KMS-11 (cell line): Measurements from ENCODE around the gene KCNQ1.

ENCODE experiments used
- H2AFZ ChIP-seq: fragments of 200-600 bp; sonication (generic); 2 replicates; pipeline ENCODE4 v1.6.1; 2016; ENCODE audit warnings: antibody characterized with exemption, mixed run types, low read depth
- H3K27ac ChIP-seq: fragments of 200-600 bp; sonication (generic); 2 replicates; pipeline ENCODE4 v1.6.1; 2016; ENCODE audit warnings: mild to moderate bottlenecking, mixed run types
- H3K27me3 ChIP-seq: fragments of 200-600 bp; sonication (generic); 2 replicates; pipeline ENCODE4 v1.6.1; 2017; ENCODE audit warnings: mild to moderate bottlenecking, low read depth, mixed run types, moderate library complexity; ENCODE audit not compliant: insufficient read depth
- H3K36me3 ChIP-seq: fragments of 200-600 bp; sonication (generic); 2 replicates; pipeline ENCODE4 v1.6.1; 2017; ENCODE audit warnings: mild to moderate bottlenecking, mixed run types; ENCODE audit not compliant: insufficient read depth
- H3K4me1 ChIP-seq: fragments of 200-600 bp; sonication (generic); 2 replicates; pipeline ENCODE4 v1.6.1; 2016; ENCODE audit warnings: mild to moderate bottlenecking, low read depth, mixed run types; ENCODE audit not compliant: poor library complexity, severe bottlenecking
- H3K4me2 ChIP-seq: fragments of 200-600 bp; sonication (generic); 2 replicates; pipeline ENCODE4 v1.7.0; 2016; ENCODE audit warnings: mild to moderate bottlenecking, mixed run types
- H3K4me3 ChIP-seq: fragments of 200-600 bp; sonication (generic); IDR thresholded peaks from 2 replicates; pipeline ENCODE4 v1.6.1; 2017; ENCODE audit warnings: low read depth, low read length, mixed read lengths; ENCODE audit not compliant: insufficient read depth
- H3K79me2 ChIP-seq: fragments of 200-600 bp; sonication (generic); 2 replicates; pipeline ENCODE4 v1.6.1; 2016; ENCODE audit warnings: low read depth, mixed run types; ENCODE audit not compliant: insufficient read depth
- H3K9ac ChIP-seq: fragments of 200-600 bp; sonication (generic); 2 replicates; pipeline ENCODE4 v1.6.1; 2016; ENCODE audit warnings: mild to moderate bottlenecking, mixed run types
- H4K20me1 ChIP-seq: fragments of 200-600 bp; sonication (generic); 2 replicates; pipeline ENCODE4 v1.6.1; 2016; ENCODE audit warnings: mild to moderate bottlenecking, mixed run types; ENCODE audit not compliant: insufficient read depth
- CTCF ChIP-seq: fragments of 200-600 bp; sonication (generic); conservative IDR thresholded peaks from 2 replicates; pipeline ENCODE4 v1.6.1; 2017; ENCODE audit warnings: low read depth, mild to moderate bottlenecking, antibody characterized with exemption, low read length, moderate library complexity, mixed read lengths

KCNQ1 gene

GRCh38 chr11:2577031-2577990 lies 132.5 kb downstream of the KCNQ1 start:
- Histone ChIP-seq H3K4me3 (no peak overlapping the region), H2AFZ (no peak overlapping the region), H3K4me2 (no peak overlapping the region), H3K4me1 (no peaks in the 10 kb centered on the region), H3K79me2 (no peaks in the 10 kb centered on the region), H3K27me3 (no peaks in the 10 kb centered on the region), H3K36me3 (no peaks in the 10 kb centered on the region), H3K27ac (no peak overlapping the region), H3K9ac (no peak overlapping the region), H4K20me1 (no peaks in the 10 kb centered on the region)
- no peak for TF ChIP-seq CTCF

DNA sequence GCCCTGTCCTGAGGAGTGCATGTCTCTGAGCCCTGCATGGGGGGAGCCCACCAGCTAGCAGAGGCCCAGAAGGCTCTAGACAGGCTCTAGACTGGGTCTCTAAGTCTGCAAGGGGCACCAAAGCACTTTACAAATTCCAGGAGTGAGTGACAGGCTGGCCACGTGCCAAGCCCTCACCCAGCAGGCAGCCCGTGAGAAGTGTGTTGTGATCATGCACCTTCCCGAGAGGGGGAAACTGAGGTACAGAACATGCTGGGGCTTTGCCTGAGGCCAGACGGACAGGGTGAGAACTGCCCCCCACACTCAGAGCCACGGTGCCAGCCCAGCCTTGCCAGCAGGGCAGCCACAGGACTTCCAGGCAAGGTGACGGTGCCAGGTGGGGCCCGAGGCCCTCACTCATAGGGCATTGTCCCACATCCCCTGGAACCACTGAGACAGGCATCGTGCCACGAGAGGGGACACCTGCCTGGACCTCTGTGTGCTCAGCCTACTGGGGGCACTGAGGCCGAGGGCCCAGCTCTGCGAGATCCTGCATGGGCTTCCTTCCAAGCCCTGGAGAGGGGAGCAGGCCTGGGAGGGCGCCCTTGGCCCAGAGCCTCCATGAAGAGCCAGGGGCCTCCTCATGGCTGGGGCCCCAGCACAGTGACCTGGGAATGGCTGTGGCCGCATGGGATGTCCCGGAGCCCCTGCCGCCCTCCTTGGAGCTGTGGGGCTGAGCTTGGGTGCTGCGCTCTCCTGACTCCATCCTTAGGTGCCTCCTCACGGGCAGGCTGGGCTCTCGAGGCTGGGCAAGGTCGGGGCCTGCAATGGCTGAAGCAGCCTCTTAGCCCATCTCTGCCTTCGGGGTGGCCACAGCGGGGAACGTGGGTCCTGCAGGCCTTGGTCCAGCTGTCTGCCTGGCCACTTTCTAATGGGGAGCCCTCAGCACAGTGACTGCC lies 133.5 kb downstream of the KCNQ1 start:
- no peaks in the 10 kb centered on the region for H3K79me2 ChIP-seq
- no peak overlapping the region for H3K4me3 ChIP-seq
- no peaks in the 10 kb centered on the region for H3K36me3 ChIP-seq
- no peak for TF ChIP-seq CTCF
- no peaks in the 10 kb centered on the region for H3K4me1 ChIP-seq
- H2AFZ ChIP-seq, result no peak overlapping the region
- no peaks in the 10 kb centered on the region for H4K20me1 ChIP-seq
- no peak overlapping the region for H3K27ac ChIP-seq
- H3K4me2 ChIP-seq, result no peak overlapping the region
- H3K27me3 ChIP-seq, result no peaks in the 10 kb centered on the region
- H3K9ac ChIP-seq, result no peak overlapping the region

DNA sequence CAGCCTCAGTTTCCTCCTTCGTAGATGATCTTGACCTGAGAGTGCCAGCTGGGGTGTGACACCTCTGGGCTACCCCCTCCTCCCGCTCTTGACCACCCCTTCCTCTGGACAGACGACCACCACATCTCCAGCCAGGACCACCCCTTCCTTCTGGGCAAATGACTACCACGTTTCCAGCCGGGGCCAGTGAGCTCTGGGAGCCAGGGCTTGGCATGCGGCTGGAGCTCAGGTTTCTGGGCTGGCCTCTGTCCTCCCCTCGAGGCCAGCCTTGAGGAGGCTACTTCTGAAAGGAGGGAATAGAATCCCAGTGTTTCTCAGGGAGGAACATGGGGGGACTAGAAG lies 134.1 kb downstream of the KCNQ1 start:
- H2AFZ ChIP-seq, result no peak overlapping the region
- TF ChIP-seq CTCF, result no peak
- no peaks in the 10 kb centered on the region for H3K4me1 ChIP-seq

GRCh38 chr11:2579315-2580060 lies 134.7 kb downstream of the KCNQ1 start:
- Histone ChIP-seq H3K36me3 (no peaks in the 10 kb centered on the region), H3K79me2 (no peaks in the 10 kb centered on the region), H2AFZ (no peak overlapping the region), H3K27me3 (no peaks in the 10 kb centered on the region), H3K4me3 (no peak overlapping the region), H4K20me1 (no peaks in the 10 kb centered on the region), H3K4me2 (no peak overlapping the region), H3K9ac (no peak overlapping the region), H3K27ac (no peak overlapping the region), H3K4me1 (no peaks in the 10 kb centered on the region)
- TF ChIP-seq CTCF, result no peak

More for the DNA sequence above, 134.1 kb downstream of the KCNQ1 start:
- Histone ChIP-seq H3K27ac (no peak overlapping the region), H3K9ac (no peak overlapping the region), H3K4me2 (no peak overlapping the region), H3K27me3 (no peaks in the 10 kb centered on the region), H4K20me1 (no peaks in the 10 kb centered on the region), H3K79me2 (no peaks in the 10 kb centered on the region), H3K4me3 (no peak overlapping the region), H3K36me3 (no peaks in the 10 kb centered on the region)
